Skeletal muscle tissue (tissue), 4 donors: ENCODE measurements around the gene CIZ1. TPM values are rescaled to one million over a fixed set of nuclear protein-coding genes. Genes with fewer than 3 reads are reported as not detected.

Experiments
- H3K27ac ChIP-seq: one replicate; pipeline ENCODE4 v1.7.0; 2013; ENCODE audit warnings: mild to moderate bottlenecking, low read depth, low read length, inconsistent platforms
- H3K27me3 ChIP-seq, 3 donors: one replicate each; pipeline ENCODE4 v1.7.0; 2013; ENCODE audit warnings: low read length in 3 of 3; ENCODE audit not compliant: control insufficient read depth in 3 of 3, insufficient read depth in 3 of 3
- H3K36me3 ChIP-seq, 3 donors: one replicate each; pipeline ENCODE4 v1.7.0; 2013; ENCODE audit warnings: low read length in 3 of 3; ENCODE audit not compliant: control insufficient read depth in 3 of 3, insufficient read depth in 3 of 3
- H3K4me1 ChIP-seq, 3 donors: one replicate each; pipeline ENCODE4 v1.7.0; 2013; ENCODE audit warnings: low read length in 3 of 3, mild to moderate bottlenecking in 3 of 3; ENCODE audit not compliant: control insufficient read depth in 3 of 3, insufficient read depth in 3 of 3
- H3K4me3 ChIP-seq, 3 donors: one replicate each; pipeline ENCODE4 v1.7.0; 2013; ENCODE audit warnings: low read length in 3 of 3
- H3K9ac ChIP-seq, 3 donors: one replicate each; pipeline ENCODE4 v1.7.0; 2013; ENCODE audit warnings: low read length in 3 of 3, mild to moderate bottlenecking in 3 of 3, moderate library complexity in 2 of 3, low read depth in 1 of 3
- H3K9me3 ChIP-seq, 3 donors: one replicate each; pipeline ENCODE4 v1.7.0; 2013; ENCODE audit warnings: low read length in 3 of 3; ENCODE audit not compliant: control insufficient read depth in 3 of 3
- total RNA-seq: library from RNA; depleted of rRNA; stranded (reverse); fragments of >200 nt; gene quantifications from one replicate; pipeline ENCODE4 v1.2.3, GENCODE V29; 2014
- donor health status: Osteomylitis.

The CIZ1 gene
- total RNA-seq, 1 donor from 2014 or later, result 12.0 TPM

DNA sequence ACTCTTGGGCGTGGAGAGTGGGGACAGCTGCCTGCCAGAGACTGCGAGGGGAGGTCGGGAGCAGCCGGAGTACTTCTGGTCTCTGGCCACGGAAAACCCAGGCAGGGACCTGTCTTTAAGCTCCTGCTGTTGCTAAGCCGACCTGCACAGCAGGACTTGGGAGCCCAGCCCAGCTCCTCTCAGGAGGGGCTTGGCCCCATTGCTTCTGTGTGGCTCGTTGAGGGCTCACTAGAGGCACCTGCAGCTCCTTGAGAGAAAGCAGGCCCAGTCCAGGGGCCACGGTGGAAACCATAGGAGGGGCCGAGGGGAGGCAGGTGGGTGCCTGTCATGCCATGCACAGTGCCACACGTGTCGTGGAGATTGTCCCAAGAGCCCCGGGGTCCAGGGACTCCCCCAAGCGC is 45.4 kb downstream of the CIZ1 start:
- no peak overlapping the region for H3K27ac ChIP-seq
- no peaks in the 10 kb centered on the region for H3K27me3 ChIP-seq
- H3K4me1 ChIP-seq, result peaks cover 12 to 14% (median 12%) of the 10 kb centered on the region in 3 donors
- no peaks in the 10 kb centered on the region for H3K36me3 ChIP-seq
- H3K4me3 ChIP-seq, result no peak overlapping the region
- no peak overlapping the region for H3K9ac ChIP-seq
- H3K9me3 ChIP-seq, result no peaks in the 10 kb centered on the region

GRCh38 chr9:128145536-128145935 is 45.8 kb downstream of the CIZ1 start:
- Histone ChIP-seq H3K27ac (no peak overlapping the region), H3K36me3 (no peaks in the 10 kb centered on the region), H3K4me1 (peaks cover 12 to 14% (median 12%) of the 10 kb centered on the region in 3 donors), H3K27me3 (no peaks in the 10 kb centered on the region), H3K4me3 (no peak overlapping the region), H3K9ac (no peak overlapping the region), H3K9me3 (no peaks in the 10 kb centered on the region)

- Histone ChIP-seq H3K27me3 (no peaks in the 10 kb centered on the region), H3K27ac (no peak overlapping the region), H3K9ac (no peak overlapping the region), H3K4me1 (peaks cover 11 to 13% (median 11%) of the 10 kb centered on the region in 3 donors), H3K36me3 (no peaks in the 10 kb centered on the region), H3K9me3 (no peaks in the 10 kb centered on the region), H3K4me3 (no peak overlapping the region)
These were observed 46.9 kb downstream of the CIZ1 start for GRCh38 chr9:128144239-128145181.

GRCh38 chr9:128143525-128144238 is 47.7 kb downstream of the CIZ1 start:
- no peaks in the 10 kb centered on the region for H3K9me3 ChIP-seq
- H3K9ac ChIP-seq, result no peak overlapping the region
- H3K4me1 ChIP-seq, result peaks cover 3 to 4% (median 3%) of the 10 kb centered on the region in 3 donors
- no peak overlapping the region for H3K27ac ChIP-seq
- no peak overlapping the region for H3K4me3 ChIP-seq
- no peaks in the 10 kb centered on the region for H3K27me3 ChIP-seq
- H3K36me3 ChIP-seq, result no peaks in the 10 kb centered on the region

- Histone ChIP-seq H3K9me3 (no peaks in the 10 kb centered on the region), H3K27ac (no peak overlapping the region), H3K4me1 (peaks cover 0 to 3% (median 0%) of the 10 kb centered on the region in 3 donors), H3K4me3 (no peak overlapping the region), H3K36me3 (no peaks in the 10 kb centered on the region), H3K27me3 (no peaks in the 10 kb centered on the region), H3K9ac (no peak overlapping the region)
These were observed 48.8 kb downstream of the CIZ1 start for GRCh38 chr9:128142596-128142995.

DNA sequence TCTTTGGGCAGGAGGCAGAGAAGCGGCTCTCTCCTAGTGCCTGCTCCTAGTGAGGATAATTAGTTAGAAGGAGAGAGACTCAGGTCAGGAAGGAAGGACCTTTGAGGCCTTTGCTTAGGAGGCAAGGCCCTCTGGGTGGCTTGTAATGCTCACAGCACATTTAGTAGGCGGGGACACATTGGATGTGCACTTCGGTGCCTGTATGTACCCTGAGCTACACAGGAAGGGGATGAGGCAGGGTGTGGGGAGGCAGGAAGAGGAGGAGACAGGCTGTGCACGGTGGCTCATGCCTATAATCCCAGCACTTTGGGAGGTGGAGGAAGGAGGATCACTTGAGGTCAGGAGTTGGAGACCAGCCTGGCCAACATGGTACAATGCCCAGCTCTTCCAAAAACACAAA is 49.3 kb downstream of the CIZ1 start:
- Histone ChIP-seq H3K27me3 (no peaks in the 10 kb centered on the region), H3K4me3 (no peak overlapping the region), H3K9ac (no peak overlapping the region), H3K9me3 (no peaks in the 10 kb centered on the region), H3K27ac (no peak overlapping the region), H3K36me3 (no peaks in the 10 kb centered on the region), H3K4me1 (peaks cover 0 to 3% (median 0%) of the 10 kb centered on the region in 3 donors)

- no peak overlapping the region for H3K27ac ChIP-seq
- H3K4me1 ChIP-seq, result peaks cover 0 to 3% (median 0%) of the 10 kb centered on the region in 3 donors
- no peaks in the 10 kb centered on the region for H3K36me3 ChIP-seq
- no peaks in the 10 kb centered on the region for H3K9me3 ChIP-seq
- no peak overlapping the region for H3K4me3 ChIP-seq
- no peak overlapping the region for H3K9ac ChIP-seq
- H3K27me3 ChIP-seq, result no peaks in the 10 kb centered on the region
These were observed 49.8 kb downstream of the CIZ1 start for GRCh38 chr9:128141604-128142003.

DNA sequence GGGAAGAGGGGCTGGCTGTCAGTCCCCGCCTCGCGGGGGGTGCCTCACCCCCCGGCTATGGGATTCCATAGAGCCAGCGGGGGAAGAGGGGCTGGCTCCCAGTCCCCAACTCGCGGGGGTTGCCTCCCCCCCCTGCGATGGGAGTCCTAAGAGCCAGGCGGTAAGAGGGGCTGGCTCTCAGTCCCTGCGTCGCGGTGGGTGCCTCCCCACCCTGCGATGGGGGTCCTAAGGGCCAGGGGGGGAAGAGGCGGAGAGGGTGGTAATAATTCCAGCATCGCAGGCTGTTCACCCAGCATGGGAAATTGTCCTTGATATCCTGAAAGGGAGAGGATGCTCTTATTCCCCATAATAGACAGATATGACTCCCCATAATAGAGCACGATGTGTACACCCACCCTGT is 51.8 kb downstream of the CIZ1 start:
- H3K9ac ChIP-seq, result no peak overlapping the region
- no peak overlapping the region for H3K4me3 ChIP-seq
- no peaks in the 10 kb centered on the region for H3K27me3 ChIP-seq
- H3K36me3 ChIP-seq, result no peaks in the 10 kb centered on the region
- H3K4me1 ChIP-seq, result peaks cover 0 to 3% (median 0%) of the 10 kb centered on the region in 3 donors
- H3K27ac ChIP-seq, result no peak overlapping the region
- no peaks in the 10 kb centered on the region for H3K9me3 ChIP-seq

DNA sequence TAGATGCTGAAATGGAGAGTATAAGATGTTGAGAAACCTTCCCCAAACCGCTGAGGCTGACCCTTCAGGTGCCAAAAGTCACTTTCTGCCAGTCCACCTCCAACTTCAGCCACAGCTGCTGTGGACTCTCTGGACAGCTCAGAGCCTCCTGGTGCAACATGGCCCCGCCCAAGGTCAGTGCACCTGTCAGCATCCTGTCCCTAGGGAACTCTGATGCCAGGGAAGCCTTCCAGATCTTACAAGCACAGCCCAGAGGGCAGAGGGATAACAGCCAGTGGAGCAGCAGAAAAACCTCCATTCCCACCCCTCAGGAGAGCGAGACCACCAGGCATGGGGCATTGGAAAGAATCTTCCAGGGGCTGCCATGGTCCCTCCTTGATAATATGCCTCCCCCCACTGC is 53.4 kb downstream of the CIZ1 start:
- Histone ChIP-seq H3K36me3 (no peaks in the 10 kb centered on the region), H3K27me3 (no peaks in the 10 kb centered on the region), H3K4me1 (no peaks in the 10 kb centered on the region), H3K9me3 (no peaks in the 10 kb centered on the region), H3K9ac (no peak overlapping the region), H3K27ac (no peak overlapping the region), H3K4me3 (no peak overlapping the region)
